Measurements from ENCODE around the gene LIPE.

LIPE gene

DNA sequence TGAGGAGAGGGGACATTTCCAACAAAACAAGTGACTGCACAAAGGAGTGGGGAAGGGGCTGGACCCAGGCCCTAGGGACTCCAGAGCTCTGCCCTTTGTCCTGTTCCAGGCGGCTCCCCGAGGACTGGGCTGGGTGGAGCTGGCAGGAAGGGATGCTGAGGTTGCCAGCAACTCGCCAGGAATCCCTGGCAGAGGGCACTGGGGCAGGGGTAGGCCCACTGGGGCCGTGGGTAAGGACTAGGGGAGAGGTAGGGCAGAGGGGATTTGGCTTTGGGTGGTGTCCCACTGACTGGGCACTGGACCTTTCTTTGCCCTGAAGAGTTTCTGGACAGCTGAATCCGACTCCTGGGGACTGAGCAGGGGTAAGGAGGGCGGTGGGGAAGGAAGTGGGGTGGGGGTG is 7.9 kb downstream of the LIPE start:
- H3K4me1 ChIP-seq (ENCODE audit: control insufficient read depth, insufficient read depth, low read length): peaks cover 7% of the 10 kb centered on the region
- no peak overlapping the region for H3K4me3 ChIP-seq (ENCODE audit: insufficient read depth, low read depth, low read length)
- no peaks in the 10 kb centered on the region for H3K36me3 ChIP-seq (ENCODE audit: control insufficient read depth, insufficient read depth, low read length)
- no peaks in the 10 kb centered on the region for H3K9me3 ChIP-seq (ENCODE audit: control insufficient read depth, low read length)
- peaks cover 33% of the 10 kb centered on the region for H3K27me3 ChIP-seq (ENCODE audit: control insufficient read depth, insufficient read depth, low read length, poor library complexity, severe bottlenecking)
- no peak overlapping the region for H3K27ac ChIP-seq (ENCODE audit: insufficient read depth, low read depth, low read length, poor library complexity, severe bottlenecking)
- WGBS, 2 experiments: 79 to 83% methylated on average over 6 of the region's 6 CpGs

DNA sequence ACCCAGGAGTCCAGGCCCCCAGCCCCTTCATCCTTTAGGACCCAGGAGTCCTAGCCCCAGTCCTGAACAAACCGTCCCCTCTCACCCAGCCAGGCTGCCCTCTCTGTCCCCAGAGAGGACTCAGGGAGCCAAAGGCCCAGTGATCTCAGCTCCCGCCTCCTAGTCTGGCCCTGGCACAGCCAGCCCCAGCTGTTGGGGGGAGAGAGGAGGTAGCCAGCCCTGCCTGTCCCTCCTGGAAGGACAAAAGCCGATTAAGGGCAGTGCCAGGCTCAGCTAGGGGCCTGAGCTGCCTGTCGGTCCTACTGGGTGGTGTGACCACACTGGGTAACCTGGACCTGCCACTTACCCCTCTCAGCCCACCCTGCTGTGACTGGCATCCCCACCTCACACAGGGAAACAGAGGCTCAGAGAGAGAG is 14.5 kb downstream of the LIPE start:
- Histone ChIP-seq H3K36me3 (ENCODE audit: control insufficient read depth, insufficient read depth, low read length) (no peaks in the 10 kb centered on the region), H3K27ac (ENCODE audit: insufficient read depth, low read depth, low read length, poor library complexity, severe bottlenecking) (no peak overlapping the region), H3K4me3 (ENCODE audit: insufficient read depth, low read depth, low read length) (no peak overlapping the region), H3K9me3 (ENCODE audit: control insufficient read depth, low read length) (no peaks in the 10 kb centered on the region), H3K27me3 (ENCODE audit: control insufficient read depth, insufficient read depth, low read length, poor library complexity, severe bottlenecking) (peaks cover 3% of the 10 kb centered on the region), H3K4me1 (ENCODE audit: control insufficient read depth, insufficient read depth, low read length) (peaks cover 18% of the 10 kb centered on the region)
- WGBS, 2 experiments: 70 to 79% methylated on average over 4 of the region's 4 CpGs

DNA sequence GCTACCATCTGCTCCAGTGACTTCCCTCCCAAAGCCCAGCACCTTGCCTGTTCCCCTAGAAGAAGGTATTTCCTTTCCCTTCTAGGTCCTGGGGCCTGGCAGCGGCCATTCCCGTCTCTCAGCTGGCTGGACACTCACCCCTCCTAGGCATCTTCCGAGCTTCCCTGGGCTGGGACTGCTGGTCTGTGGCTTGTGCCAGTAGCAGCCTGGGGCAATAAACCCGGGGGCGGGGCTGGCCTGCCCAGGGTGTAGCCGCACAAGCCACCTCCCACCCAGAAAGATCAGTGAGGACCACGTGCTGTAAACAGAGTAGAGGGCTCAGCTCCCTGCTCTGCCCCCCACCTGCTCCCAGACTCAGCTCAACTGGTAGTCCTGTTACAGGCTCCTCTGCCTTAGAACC is 15.0 kb downstream of the LIPE start:
- WGBS, 2 experiments: 44 to 52% methylated on average over 7 of the region's 7 CpGs
- Histone ChIP-seq H3K4me1 (ENCODE audit: control insufficient read depth, insufficient read depth, low read length) (peaks cover 18% of the 10 kb centered on the region), H3K27ac (ENCODE audit: insufficient read depth, low read depth, low read length, poor library complexity, severe bottlenecking) (no peak overlapping the region), H3K4me3 (ENCODE audit: insufficient read depth, low read depth, low read length) (no peak overlapping the region), H3K36me3 (ENCODE audit: control insufficient read depth, insufficient read depth, low read length) (no peaks in the 10 kb centered on the region), H3K9me3 (ENCODE audit: control insufficient read depth, low read length) (no peaks in the 10 kb centered on the region), H3K27me3 (ENCODE audit: control insufficient read depth, insufficient read depth, low read length, poor library complexity, severe bottlenecking) (peaks cover 3% of the 10 kb centered on the region)

DNA sequence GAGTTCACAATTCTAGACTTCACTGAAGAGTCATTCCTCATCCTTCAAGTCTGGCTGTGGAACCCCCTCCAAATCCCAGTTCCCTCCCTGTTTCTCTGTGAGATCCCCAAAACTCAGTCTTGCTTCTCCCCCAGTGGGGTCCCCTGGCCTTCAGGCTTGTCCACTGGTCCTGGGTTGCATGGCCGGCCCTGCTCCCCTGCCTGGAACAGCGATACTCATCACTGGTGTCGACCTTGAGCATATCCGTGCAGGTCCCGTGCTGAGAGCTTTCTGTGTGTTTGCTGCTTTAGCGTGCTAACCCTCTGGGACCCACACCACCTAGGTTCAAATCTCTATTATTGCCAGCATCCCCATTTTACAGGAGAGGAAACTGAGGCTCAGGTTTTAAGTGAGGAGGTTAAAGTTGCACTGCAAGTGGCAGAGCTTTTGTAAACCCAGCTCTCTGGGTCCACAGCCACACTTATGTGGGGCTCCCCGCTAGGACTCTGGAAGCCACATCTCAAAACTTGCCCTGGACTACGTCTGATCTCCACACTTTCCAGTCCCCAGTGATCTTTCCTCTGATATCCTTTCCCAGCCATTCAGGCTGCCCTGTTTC is 15.5 kb downstream of the LIPE start:
- H3K27ac ChIP-seq (ENCODE audit: insufficient read depth, low read depth, low read length, poor library complexity, severe bottlenecking): no peak overlapping the region
- H3K36me3 ChIP-seq (ENCODE audit: control insufficient read depth, insufficient read depth, low read length): no peaks in the 10 kb centered on the region
- H3K4me3 ChIP-seq (ENCODE audit: insufficient read depth, low read depth, low read length): no peak overlapping the region
- H3K27me3 ChIP-seq (ENCODE audit: control insufficient read depth, insufficient read depth, low read length, poor library complexity, severe bottlenecking): peaks cover 3% of the 10 kb centered on the region
- H3K4me1 ChIP-seq (ENCODE audit: control insufficient read depth, insufficient read depth, low read length): peaks cover 18% of the 10 kb centered on the region
- WGBS, 2 experiments: 94 to 95% methylated on average over 8 of the region's 8 CpGs
- H3K9me3 ChIP-seq (ENCODE audit: control insufficient read depth, low read length): no peaks in the 10 kb centered on the region

DNA sequence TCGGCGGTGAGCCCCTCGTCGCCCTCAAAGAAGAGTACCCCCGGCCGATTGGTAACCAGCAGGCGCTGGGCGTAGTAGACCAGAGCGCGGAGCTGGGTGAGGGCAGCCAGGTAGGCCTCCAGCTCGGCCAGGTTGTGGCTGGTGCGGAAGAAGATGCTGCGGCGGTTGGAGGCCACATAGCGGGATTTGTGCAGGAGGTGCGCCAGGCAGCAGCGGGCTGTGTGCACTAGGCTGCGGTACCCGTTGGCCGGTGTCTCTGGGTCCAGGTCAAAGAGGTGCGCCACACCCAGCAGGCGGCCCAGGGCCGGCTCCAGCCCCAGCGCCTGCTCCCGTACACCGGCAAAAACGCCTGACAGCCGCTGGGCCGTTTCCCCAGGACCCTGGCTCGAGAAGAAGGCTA is 16.8 kb downstream of the LIPE start:
- H3K4me3 ChIP-seq (ENCODE audit: insufficient read depth, low read depth, low read length): no peak overlapping the region
- H3K27me3 ChIP-seq (ENCODE audit: control insufficient read depth, insufficient read depth, low read length, poor library complexity, severe bottlenecking): peaks cover 3% of the 10 kb centered on the region
- H3K4me1 ChIP-seq (ENCODE audit: control insufficient read depth, insufficient read depth, low read length): peaks cover 18% of the 10 kb centered on the region
- no peak overlapping the region for H3K27ac ChIP-seq (ENCODE audit: insufficient read depth, low read depth, low read length, poor library complexity, severe bottlenecking)
- H3K36me3 ChIP-seq (ENCODE audit: control insufficient read depth, insufficient read depth, low read length): no peaks in the 10 kb centered on the region
- H3K9me3 ChIP-seq (ENCODE audit: control insufficient read depth, low read length): no peaks in the 10 kb centered on the region
- WGBS, 2 experiments: 95 to 96% methylated on average over 30 of the region's 30 CpGs

DNA sequence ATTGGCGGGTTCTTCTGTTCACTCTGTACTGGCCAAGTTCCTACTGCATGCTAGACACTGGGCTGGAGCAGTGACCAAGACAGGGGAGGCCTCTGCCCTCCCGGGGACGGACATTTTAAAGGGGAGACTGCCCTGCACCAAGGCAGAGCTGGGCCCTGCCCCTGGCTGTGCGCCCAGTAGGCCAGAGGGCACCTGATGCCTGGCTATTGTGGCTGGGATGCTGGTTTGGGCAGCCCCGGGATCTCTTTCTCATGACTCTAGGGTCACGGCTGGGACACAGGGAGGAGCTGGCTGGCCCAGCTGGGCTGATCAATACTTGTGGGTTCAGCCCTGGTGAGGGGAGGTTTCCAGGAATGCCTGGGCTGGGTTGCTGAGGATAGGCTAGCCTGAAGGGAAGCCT is 17.7 kb downstream of the LIPE start:
- Histone ChIP-seq H3K27ac (ENCODE audit: insufficient read depth, low read depth, low read length, poor library complexity, severe bottlenecking) (no peak overlapping the region), H3K4me3 (ENCODE audit: insufficient read depth, low read depth, low read length) (no peak overlapping the region), H3K36me3 (ENCODE audit: control insufficient read depth, insufficient read depth, low read length) (no peaks in the 10 kb centered on the region), H3K9me3 (ENCODE audit: control insufficient read depth, low read length) (no peaks in the 10 kb centered on the region), H3K27me3 (ENCODE audit: control insufficient read depth, insufficient read depth, low read length, poor library complexity, severe bottlenecking) (peaks cover 3% of the 10 kb centered on the region), H3K4me1 (ENCODE audit: control insufficient read depth, insufficient read depth, low read length) (peaks cover 18% of the 10 kb centered on the region)
- WGBS, 2 experiments: 85 to 87% methylated on average over 6 of the region's 6 CpGs

GRCh38 chr19:42407816-42408175 is 19.4 kb downstream of the LIPE start:
- H3K27me3 ChIP-seq (ENCODE audit: control insufficient read depth, insufficient read depth, low read length, poor library complexity, severe bottlenecking): no peaks in the 10 kb centered on the region
- no peaks in the 10 kb centered on the region for H3K36me3 ChIP-seq (ENCODE audit: control insufficient read depth, insufficient read depth, low read length)
- no peak overlapping the region for H3K27ac ChIP-seq (ENCODE audit: insufficient read depth, low read depth, low read length, poor library complexity, severe bottlenecking)
- no peaks in the 10 kb centered on the region for H3K9me3 ChIP-seq (ENCODE audit: control insufficient read depth, low read length)
- peaks cover 16% of the 10 kb centered on the region for H3K4me1 ChIP-seq (ENCODE audit: control insufficient read depth, insufficient read depth, low read length)
- no peak overlapping the region for H3K4me3 ChIP-seq (ENCODE audit: insufficient read depth, low read depth, low read length)
- WGBS, 2 experiments: 96% methylated on average over 10 of the region's 10 CpGs

GRCh38 chr19:42407085-42407815 is 19.9 kb downstream of the LIPE start:
- H3K4me1 ChIP-seq (ENCODE audit: control insufficient read depth, insufficient read depth, low read length): peaks cover 11% of the 10 kb centered on the region
- 94% methylated on average over 30 of the region's 30 CpGs for WGBS, 2 experiments
- H3K9me3 ChIP-seq (ENCODE audit: control insufficient read depth, low read length): no peaks in the 10 kb centered on the region
- no peak overlapping the region for H3K27ac ChIP-seq (ENCODE audit: insufficient read depth, low read depth, low read length, poor library complexity, severe bottlenecking)
- no peak overlapping the region for H3K4me3 ChIP-seq (ENCODE audit: insufficient read depth, low read depth, low read length)
- no peaks in the 10 kb centered on the region for H3K27me3 ChIP-seq (ENCODE audit: control insufficient read depth, insufficient read depth, low read length, poor library complexity, severe bottlenecking)
- no peaks in the 10 kb centered on the region for H3K36me3 ChIP-seq (ENCODE audit: control insufficient read depth, insufficient read depth, low read length)

- no peaks in the 10 kb centered on the region for H3K9me3 ChIP-seq (ENCODE audit: control insufficient read depth, low read length)
- no peak overlapping the region for H3K27ac ChIP-seq (ENCODE audit: insufficient read depth, low read depth, low read length, poor library complexity, severe bottlenecking)
- H3K4me1 ChIP-seq (ENCODE audit: control insufficient read depth, insufficient read depth, low read length): peaks cover 8% of the 10 kb centered on the region
- no peaks in the 10 kb centered on the region for H3K36me3 ChIP-seq (ENCODE audit: control insufficient read depth, insufficient read depth, low read length)
- no peak overlapping the region for H3K4me3 ChIP-seq (ENCODE audit: insufficient read depth, low read depth, low read length)
- 95 to 96% methylated on average over 11 of the region's 11 CpGs for WGBS, 2 experiments
- H3K27me3 ChIP-seq (ENCODE audit: control insufficient read depth, insufficient read depth, low read length, poor library complexity, severe bottlenecking): no peaks in the 10 kb centered on the region
Observed at GRCh38 chr19:42406111-42406510, 21.1 kb downstream of the LIPE start.

GRCh38 chr19:42403586-42403985 is 23.6 kb downstream of the LIPE start:
- Histone ChIP-seq H3K27ac (ENCODE audit: insufficient read depth, low read depth, low read length, poor library complexity, severe bottlenecking) (no peak overlapping the region), H3K27me3 (ENCODE audit: control insufficient read depth, insufficient read depth, low read length, poor library complexity, severe bottlenecking) (no peaks in the 10 kb centered on the region), H3K36me3 (ENCODE audit: control insufficient read depth, insufficient read depth, low read length) (no peaks in the 10 kb centered on the region), H3K4me1 (ENCODE audit: control insufficient read depth, insufficient read depth, low read length) (peaks cover 5% of the 10 kb centered on the region), H3K4me3 (ENCODE audit: insufficient read depth, low read depth, low read length) (no peak overlapping the region), H3K9me3 (ENCODE audit: control insufficient read depth, low read length) (no peaks in the 10 kb centered on the region)
- 92 to 93% methylated on average over 10 of the region's 10 CpGs for WGBS, 2 experiments
